ENCODE results near the gene EP400.

DNA sequence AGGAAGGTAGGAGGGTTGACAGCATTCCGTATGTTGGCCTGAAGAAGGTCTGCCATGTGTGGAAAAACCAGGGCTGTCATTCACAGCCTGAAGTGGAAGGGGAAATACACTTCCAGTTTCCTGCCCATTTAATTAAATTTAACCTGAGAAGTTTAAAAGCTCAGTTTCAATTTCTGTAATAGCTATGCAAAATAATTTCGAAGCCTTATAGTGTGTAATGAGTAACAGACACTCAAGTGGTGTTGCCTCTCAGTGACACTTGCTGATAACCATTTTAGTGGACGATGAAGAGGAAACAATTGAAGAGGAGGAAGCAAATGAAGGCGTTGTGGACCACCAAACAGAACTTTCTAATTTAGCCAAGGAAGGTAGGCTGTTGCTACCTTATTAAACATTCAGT lies 44.8 kb downstream of the EP400 start:
- no peak for TF ChIP-seq MYC (IDR thresholded peaks at IDR 0.05; ENCODE audit: low read depth, low read length)
- TF ChIP-seq, protein P1, sequence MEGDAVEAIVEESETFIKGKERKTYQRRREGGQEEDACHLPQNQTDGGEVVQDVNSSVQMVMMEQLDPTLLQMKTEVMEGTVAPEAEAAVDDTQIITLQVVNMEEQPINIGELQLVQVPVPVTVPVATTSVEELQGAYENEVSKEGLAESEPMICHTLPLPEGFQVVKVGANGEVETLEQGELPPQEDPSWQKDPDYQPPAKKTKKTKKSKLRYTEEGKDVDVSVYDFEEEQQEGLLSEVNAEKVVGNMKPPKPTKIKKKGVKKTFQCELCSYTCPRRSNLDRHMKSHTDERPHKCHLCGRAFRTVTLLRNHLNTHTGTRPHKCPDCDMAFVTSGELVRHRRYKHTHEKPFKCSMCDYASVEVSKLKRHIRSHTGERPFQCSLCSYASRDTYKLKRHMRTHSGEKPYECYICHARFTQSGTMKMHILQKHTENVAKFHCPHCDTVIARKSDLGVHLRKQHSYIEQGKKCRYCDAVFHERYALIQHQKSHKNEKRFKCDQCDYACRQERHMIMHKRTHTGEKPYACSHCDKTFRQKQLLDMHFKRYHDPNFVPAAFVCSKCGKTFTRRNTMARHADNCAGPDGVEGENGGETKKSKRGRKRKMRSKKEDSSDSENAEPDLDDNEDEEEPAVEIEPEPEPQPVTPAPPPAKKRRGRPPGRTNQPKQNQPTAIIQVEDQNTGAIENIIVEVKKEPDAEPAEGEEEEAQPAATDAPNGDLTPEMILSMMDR (IDR thresholded peaks at IDR 0.05; ENCODE audit: low read depth, low read length), result no peak
- TF ChIP-seq, protein P2, sequence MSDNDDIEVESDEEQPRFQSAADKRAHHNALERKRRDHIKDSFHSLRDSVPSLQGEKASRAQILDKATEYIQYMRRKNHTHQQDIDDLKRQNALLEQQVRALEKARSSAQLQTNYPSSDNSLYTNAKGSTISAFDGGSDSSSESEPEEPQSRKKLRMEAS (IDR thresholded peaks at IDR 0.05; ENCODE audit: low read depth, low read length), result no peak

Measured in NB4 (cell line).